ENCODE measurements around the gene FMNL2. TPM values are rescaled to one million over a fixed set of nuclear protein-coding genes. Genes with fewer than 3 reads are reported as not detected.
A peak's percentile ranks its signal among the peaks of the same experiment; 100 is the strongest.

FMNL2 gene
- total RNA-seq, 1 experiment from 2014 or later: 33.6 TPM

- CTCF ChIA-PET: no interaction called here
- intact Hi-C loops (cut with micrococcal nuclease; ENCODE audit: unreplicated experiment): no loop called here
Observed at GRCh38 chr2:152410165-152410597, 75.2 kb downstream of the FMNL2 start.

GRCh38 chr2:152411154-152411553 is 76.2 kb downstream of the FMNL2 start:
- Histone ChIP-seq H3K4me1 (ENCODE audit: control insufficient read depth, insufficient read depth, low read length) (peaks cover 58% of the 10 kb centered on the region), H3K27me3 (ENCODE audit: control insufficient read depth, insufficient read depth, low read length) (no peaks in the 10 kb centered on the region), H3K9me3 (ENCODE audit: control insufficient read depth, insufficient read depth, low read depth, low read length) (no peaks in the 10 kb centered on the region), H3K4me3 (ENCODE audit: low read depth in 2 of 2, low read length in 2 of 2) (no peak overlapping the region), H3K36me3 (ENCODE audit: control insufficient read depth, insufficient read depth, low read length) (no peaks in the 10 kb centered on the region), H3K27ac (ENCODE audit: low read length) (peak overlapping the region; percentile 36; the same call in 1 of the 2 replicates)
- ATAC-seq: no peak
- no TSS peak for BruUV-seq (replicated peaks)
- TF ChIP-seq TCF7L2 (IDR thresholded peaks at IDR 0.05; ENCODE audit: low read depth, low read length): no peak
- no peak for TF ChIP-seq POLR2AphosphoS5 (IDR thresholded peaks at IDR 0.05; ENCODE audit: low read depth, low read length)
- TF ChIP-seq SIN3A (IDR thresholded peaks at IDR 0.05; ENCODE audit: borderline replicate concordance, insufficient read depth, low read depth, low read length): no peak
- no peak for TF ChIP-seq REST (IDR thresholded peaks at IDR 0.05; ENCODE audit: insufficient read depth in 1 of 2, low read depth in 2 of 2, low read length in 1 of 2)
- no peak for TF ChIP-seq CTCF (IDR thresholded peaks at IDR 0.05)
- in situ Hi-C loops (cut with HindIII; ENCODE audit: low pct_unique_long_range_greater_than_20kb, low sequenced_read_pairs): no loop called here
- POLR2A ChIA-PET: no interaction called here
- DNase-seq (ENCODE audit: low read depth, low spot score): no peak
- intact Hi-C loops (cut with micrococcal nuclease; ENCODE audit: unreplicated experiment): no loop called here
- CTCF ChIA-PET: no interaction called here

More at GRCh38 chr2:152410165-152410597, 75.2 kb downstream of the FMNL2 start:
- BruUV-seq (replicated peaks): no TSS peak
- POLR2A ChIA-PET: no interaction called here
- Histone ChIP-seq H3K4me1 (ENCODE audit: control insufficient read depth, insufficient read depth, low read length) (peaks cover 61% of the 10 kb centered on the region), H3K27me3 (ENCODE audit: control insufficient read depth, insufficient read depth, low read length) (no peaks in the 10 kb centered on the region), H3K9me3 (ENCODE audit: control insufficient read depth, insufficient read depth, low read depth, low read length) (no peaks in the 10 kb centered on the region), H3K4me3 (ENCODE audit: low read depth in 2 of 2, low read length in 2 of 2) (no peak overlapping the region), H3K36me3 (ENCODE audit: control insufficient read depth, insufficient read depth, low read length) (no peaks in the 10 kb centered on the region), H3K27ac (ENCODE audit: low read length) (peak overlapping the region; percentile 36; the same call in 1 of the 2 replicates)
- ATAC-seq (no peak), DNase-seq (ENCODE audit: low read depth, low spot score) (no peak)
- in situ Hi-C loops (cut with HindIII; ENCODE audit: low pct_unique_long_range_greater_than_20kb, low sequenced_read_pairs): no loop called here
- TF ChIP-seq CTCF (IDR thresholded peaks at IDR 0.05): no peak
- no peak for TF ChIP-seq SIN3A (IDR thresholded peaks at IDR 0.05; ENCODE audit: borderline replicate concordance, insufficient read depth, low read depth, low read length)
- no peak for TF ChIP-seq POLR2AphosphoS5 (IDR thresholded peaks at IDR 0.05; ENCODE audit: low read depth, low read length)
- TF ChIP-seq REST (IDR thresholded peaks at IDR 0.05; ENCODE audit: insufficient read depth in 1 of 2, low read depth in 2 of 2, low read length in 1 of 2): no peak
- no peak for TF ChIP-seq TCF7L2 (IDR thresholded peaks at IDR 0.05; ENCODE audit: low read depth, low read length)

Measured in Panc1 (cell line).